ENCODE results near the gene TCAP.

The TCAP gene

DNA sequence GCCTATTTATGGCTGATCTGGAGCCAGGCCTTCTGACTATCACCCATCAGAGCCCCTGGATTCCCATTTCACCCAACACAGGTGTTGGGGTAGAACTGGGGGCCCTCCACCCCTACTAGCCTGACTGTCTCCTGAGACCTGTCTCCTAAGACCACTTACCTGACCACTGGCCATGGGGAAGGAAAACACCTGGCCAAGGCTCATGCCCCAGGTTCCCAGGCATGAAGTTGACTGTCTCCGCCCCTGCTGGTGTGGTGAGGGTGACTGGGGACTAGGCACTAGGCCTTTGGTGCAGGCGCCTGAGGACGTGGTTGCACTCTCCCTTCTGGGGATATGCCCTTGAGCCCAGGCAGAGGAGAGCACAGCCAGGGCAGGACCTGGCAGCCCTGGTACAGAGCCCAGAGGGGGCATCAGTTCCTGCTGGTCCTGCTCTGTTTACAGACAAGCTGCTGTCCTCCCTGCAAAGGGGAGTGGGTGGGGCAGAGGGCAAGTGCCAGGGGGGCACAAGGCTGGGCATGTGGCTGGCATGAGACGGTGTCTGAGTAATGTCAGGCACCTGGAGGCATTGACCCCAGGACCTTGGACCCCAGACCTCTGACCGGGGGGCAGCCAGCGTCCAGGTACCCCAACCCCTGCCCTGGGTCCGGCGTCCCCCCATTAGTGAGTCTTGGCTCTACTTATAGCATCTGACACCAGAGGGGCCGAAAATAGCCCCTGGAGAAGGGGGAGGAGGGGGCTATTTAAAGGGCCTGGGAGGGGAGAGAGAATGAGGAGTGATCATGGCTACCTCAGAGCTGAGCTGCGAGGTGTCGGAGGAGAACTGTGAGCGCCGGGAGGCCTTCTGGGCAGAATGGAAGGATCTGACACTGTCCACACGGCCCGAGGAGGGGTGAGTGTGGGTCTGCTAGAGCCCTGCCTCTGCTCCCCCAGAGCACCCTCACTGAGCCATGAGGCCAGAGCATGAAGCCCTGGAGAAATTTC is at the start of gene TCAP:
TSS of gene TCAP (plus strand) at position 769 of the 981 bp plus-strand sequence. CDS start at position 780, 11 bp downstream.
- no peak for DNase-seq (ENCODE audit: low read depth)

- DNase-seq (ENCODE audit: low read depth): no peak
Observed at GRCh38 chr17:39615434-39615833, 49.7 kb upstream of the TCAP start.

DNA sequence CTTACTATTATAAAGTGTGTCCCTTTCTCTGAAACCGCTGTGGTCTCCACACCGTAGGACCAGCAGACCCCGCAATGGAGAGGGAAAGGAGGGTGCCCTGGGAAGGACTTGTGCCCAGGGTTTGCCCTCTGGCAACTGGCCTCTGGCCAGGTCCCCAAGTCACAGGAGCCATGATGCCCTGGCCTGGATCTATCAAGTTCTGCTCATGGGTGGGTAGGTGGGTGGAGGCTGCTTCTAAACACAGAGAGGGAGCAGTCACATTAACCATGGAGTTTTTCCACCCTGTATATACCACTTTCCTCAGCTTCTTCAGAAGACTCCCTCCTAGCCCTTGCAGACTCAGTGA is 48.1 kb upstream of the TCAP start:
- DNase-seq (ENCODE audit: low read depth): no peak

- no peak for DNase-seq (ENCODE audit: low read depth)
Observed at GRCh38 chr17:39617446-39618245, 47.5 kb upstream of the TCAP start.

GRCh38 chr17:39618246-39618913 is 46.8 kb upstream of the TCAP start:
- DNase-seq (ENCODE audit: low read depth): no peak

- no peak for DNase-seq (ENCODE audit: low read depth)
Observed at GRCh38 chr17:39618956-39619785, 46.0 kb upstream of the TCAP start.

DNA sequence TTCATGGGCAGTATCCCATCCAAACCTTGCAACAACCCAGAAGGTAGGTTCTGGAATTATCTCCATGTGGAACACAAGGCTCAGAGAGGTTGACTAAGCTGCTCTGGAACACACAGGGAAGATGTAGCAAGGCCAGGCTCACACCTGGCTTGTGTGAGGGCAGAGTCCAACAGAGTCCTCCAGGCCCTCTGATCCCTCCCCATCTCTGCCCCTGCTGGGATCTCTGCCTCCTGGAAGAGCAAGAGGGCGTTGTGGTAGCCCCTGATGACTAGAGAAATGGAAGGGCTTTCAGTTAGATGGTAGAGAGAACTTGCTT is 45.4 kb upstream of the TCAP start:
- no peak for DNase-seq (ENCODE audit: low read depth)

DNA sequence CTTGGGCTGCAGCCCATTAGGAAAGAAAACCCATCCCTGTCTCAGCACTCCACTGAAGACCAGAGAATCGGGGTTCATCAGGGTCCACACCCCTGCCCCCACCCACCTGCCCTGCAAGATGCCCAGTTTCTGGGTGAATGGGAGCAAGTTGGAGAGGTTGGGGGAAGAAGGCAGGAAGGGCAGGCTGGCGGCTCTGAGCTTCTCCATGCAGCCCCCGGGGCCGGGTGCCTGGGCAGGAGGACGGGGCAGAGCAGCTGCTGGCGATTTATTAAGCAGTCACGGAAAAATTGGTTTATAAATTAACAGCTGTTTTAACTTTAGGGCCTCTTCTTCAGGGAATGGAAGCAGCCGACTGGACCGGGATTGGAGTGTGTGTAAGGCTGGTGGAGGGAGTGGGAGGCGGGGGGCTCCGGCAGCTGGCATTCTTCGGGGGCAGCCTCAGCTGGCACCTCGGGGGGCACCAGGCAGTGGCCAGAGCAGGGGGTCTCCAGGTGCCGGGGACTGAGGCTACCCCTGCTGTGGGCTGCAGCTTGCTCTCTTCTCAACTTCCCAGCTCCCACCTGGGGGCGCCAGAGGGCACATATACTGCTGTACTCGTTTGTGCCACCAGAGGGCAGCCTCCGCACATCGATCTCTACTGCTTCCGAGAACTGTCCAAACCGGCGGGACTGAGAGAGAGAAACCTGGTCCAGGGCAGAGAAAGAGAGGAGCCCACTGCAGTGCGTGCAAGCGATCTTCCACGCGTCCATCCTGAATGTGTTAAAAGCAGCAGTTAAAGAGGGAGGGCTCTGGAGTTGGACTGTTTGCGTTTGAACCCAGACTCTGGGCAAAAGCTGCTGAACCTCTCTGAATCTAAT is 43.4 kb upstream of the TCAP start:
- DNase-seq (ENCODE audit: low read depth): peak; percentile 26

DNA sequence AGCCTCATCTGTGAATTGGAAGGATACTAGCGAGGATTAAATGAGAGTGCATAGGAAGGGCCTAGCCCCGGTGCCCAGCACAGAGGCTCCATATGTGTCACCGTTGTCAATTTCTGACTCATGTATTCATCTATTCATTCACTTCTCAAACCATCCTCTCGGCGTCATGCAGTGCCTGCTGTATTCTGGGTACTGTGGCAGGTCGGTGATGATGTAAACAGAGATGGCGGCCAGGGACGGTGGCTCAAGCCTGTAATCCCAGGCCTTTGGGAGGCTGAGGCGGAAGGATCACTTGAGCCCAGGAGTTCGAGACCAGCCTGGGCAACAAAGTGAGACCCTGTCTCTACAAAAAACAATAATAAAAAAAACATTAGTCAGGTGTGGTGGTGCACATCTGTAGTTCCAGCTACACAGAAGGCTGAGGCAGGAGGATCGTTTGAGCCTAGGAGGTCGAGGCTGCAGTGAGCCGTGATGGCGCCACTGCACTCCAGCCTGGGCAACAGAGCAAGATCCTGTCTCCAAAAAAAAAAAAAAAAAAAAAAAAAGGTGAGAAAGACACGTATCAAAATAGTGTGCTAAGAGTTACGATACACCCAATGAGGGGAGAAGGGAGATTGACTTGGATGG is 42.7 kb upstream of the TCAP start:
- no peak for DNase-seq (ENCODE audit: low read depth)

GRCh38 chr17:39623356-39623950 is 41.7 kb upstream of the TCAP start:
- DNase-seq (ENCODE audit: low read depth): no peak

DNA sequence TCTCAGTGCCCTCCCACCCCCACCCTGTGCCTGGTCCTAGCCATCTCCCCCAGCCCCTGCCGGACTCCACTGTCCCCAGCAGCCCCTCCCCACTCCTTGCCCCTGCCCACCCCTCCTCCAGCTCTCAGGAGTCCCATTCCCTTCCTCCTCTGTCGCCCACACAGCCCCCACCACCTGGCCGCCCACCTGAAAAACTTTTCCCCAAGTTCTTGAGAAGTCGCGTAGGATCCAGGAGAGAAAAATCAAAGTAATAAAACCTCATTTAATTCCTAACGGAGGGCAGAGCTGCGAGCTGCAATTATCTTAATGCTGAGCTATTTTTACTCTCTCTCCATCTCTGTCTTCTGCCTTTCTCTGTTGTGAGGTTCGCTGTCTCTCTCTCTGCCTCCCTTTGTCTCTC is 40.8 kb upstream of the TCAP start:
- DNase-seq (ENCODE audit: low read depth): no peak

DNA sequence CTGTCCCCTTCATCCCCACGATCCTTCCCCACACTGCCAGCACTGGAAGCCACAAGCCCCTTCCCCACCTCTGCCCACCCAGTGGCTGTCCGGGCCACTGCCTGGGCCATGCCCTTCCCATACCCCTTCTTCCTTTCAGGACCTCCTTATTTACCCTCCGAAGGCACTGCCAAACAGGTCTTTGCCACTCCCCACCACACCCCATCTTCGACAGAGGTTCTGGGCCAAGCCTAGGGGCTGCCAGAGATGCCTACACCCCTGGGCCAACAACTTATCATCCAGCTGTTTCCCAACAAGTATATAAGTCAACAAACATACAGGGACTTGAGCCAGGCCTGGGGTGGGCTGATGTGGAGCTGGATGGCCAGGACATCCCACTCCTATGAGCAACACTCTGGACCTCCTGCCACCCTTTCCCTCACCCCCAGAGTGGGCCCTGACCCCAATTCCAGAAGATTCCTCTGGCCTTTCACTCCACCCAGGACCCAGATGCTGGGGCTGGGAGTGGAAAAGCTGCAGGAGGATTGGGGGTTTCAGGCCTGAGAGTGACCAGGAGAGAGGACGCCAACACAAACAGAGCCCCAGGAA is 39.9 kb upstream of the TCAP start:
- no peak for DNase-seq (ENCODE audit: low read depth)

GRCh38 chr17:39626171-39627046 is 38.7 kb upstream of the TCAP start, which contains the start of gene PPP1R1B:
PPP1R1B (plus strand) TSS chr17:39626952; CDS start chr17:39627393, 441 bp downstream.
- no peak for DNase-seq (ENCODE audit: low read depth)

- DNase-seq (ENCODE audit: low read depth): no peak
Observed at GRCh38 chr17:39627047-39627711, 38.0 kb upstream of the TCAP start.

DNA sequence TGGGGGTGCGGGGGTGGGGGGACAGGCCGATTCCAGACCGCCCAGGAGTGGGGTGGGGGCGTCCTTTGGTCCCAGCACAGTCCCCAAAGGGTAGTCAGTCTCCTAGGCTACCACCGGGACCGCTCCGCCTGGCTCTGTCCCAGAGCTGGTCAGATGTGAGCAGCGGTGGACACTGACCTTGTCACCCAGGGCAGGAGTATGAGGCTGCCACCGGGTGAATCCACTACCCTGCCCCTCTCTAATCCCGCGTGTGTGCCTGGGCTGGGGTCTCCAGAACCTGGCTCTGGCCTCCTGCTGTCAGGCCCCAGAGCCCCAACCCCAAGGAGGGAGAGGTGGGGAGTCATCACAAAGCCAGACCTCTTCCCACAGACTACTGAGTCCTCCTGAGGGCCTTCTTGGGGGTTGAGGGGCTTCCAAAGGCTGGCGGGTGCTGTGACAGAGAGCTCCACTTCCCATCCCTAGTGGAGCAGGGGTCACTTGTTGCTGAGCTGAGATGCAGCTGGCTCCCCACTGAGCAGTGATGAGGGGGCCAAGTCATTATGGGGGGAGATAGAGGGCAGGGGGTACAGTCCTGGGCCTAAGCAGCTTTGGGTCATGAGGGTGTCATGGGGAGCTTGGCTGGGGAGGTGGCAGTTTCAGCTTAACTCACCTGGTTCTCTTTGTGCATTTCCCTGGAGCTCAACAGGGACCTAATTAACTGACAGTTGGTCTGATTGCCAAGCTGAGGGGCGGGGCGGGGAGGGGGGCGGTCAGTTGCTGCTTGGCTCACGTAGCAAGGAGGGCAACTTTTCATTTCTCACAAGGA is 37.2 kb upstream of the TCAP start:
- DNase-seq (ENCODE audit: low read depth): no peak

- no peak for DNase-seq (ENCODE audit: low read depth)
Observed at GRCh38 chr17:39628655-39629493, 36.3 kb upstream of the TCAP start.
